RWPE2 (cell line): ENCODE results near the gene ARHGAP30.

Experiments used
- ATAC-seq: fragments of 200-7000 bp; cut with Tn5 transposase; 3 replicates; pipeline ENCODE4 v1.9.1; 2021; ENCODE audit warnings: low read depth
- DNase-seq: peaks from one replicate; pipeline ENCODE4 v3.0.0-alpha.2; 2020; ENCODE audit warnings: low spot score
- H3K27ac ChIP-seq: fragments of 450-650 bp; 2 replicates; pipeline ENCODE4 v1.5.1; 2017; ENCODE audit warnings: mild to moderate bottlenecking; ENCODE audit not compliant: poor library complexity, severe bottlenecking
- H3K27me3 ChIP-seq: fragments of 250-450 bp; sonication (Bioruptor Pico); 2 replicates; pipeline ENCODE4 v1.5.1; 2021; ENCODE audit warnings: mild to moderate bottlenecking, moderate library complexity; ENCODE audit not compliant: insufficient read depth, poor library complexity, severe bottlenecking
- H3K36me3 ChIP-seq: fragments of 250-450 bp; sonication (Bioruptor Pico); 2 replicates; pipeline ENCODE4 v1.5.1; 2020; ENCODE audit warnings: low read depth, mild to moderate bottlenecking, moderate library complexity
- H3K4me1 ChIP-seq: fragments of 250-450 bp; sonication (Bioruptor Pico); 2 replicates; pipeline ENCODE4 v1.5.1; 2021; ENCODE audit warnings: mild to moderate bottlenecking, moderate library complexity; ENCODE audit not compliant: insufficient read depth, poor library complexity, severe bottlenecking
- H3K4me3 ChIP-seq: fragments of 250-450 bp; sonication (Bioruptor Pico); 2 replicates; pipeline ENCODE4 v1.5.1; 2021; ENCODE audit warnings: mild to moderate bottlenecking, moderate library complexity; ENCODE audit not compliant: severe bottlenecking
- H3K9me3 ChIP-seq: fragments of 250-450 bp; sonication (Bioruptor Pico); 2 replicates; pipeline ENCODE4 v1.5.1; 2021; ENCODE audit warnings: mild to moderate bottlenecking, moderate library complexity; ENCODE audit not compliant: severe bottlenecking
- TF ChIP-seq, protein P1 (sequence below): fragments of 450-650 bp; IDR thresholded peaks from one replicate; pipeline ENCODE4 v1.5.1; 2017; ENCODE audit warnings: mild to moderate bottlenecking, moderate library complexity; ENCODE audit not compliant: poor library complexity, severe bottlenecking

ARHGAP30 gene

DNA sequence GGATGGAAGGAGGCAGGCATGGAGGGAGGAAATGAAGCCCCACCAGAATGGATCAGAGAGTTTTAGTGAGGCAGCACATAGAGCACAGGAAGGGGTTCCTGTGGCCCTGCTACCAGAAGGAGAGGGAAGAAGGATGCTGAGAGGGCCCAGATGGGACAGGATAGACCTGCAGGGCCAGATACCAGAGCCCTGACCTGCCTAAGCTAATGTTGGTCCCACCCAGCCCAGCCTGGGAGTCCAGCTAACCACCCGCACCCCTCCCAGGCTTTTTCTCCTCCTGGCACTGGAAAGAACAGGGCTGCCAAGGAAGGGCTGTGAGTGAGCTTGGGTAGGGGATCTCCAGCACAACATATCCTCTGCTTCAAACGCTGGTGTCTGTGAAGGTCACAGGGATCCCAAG is 12.8 kb upstream of the ARHGAP30 start:
- TF ChIP-seq, protein P1, sequence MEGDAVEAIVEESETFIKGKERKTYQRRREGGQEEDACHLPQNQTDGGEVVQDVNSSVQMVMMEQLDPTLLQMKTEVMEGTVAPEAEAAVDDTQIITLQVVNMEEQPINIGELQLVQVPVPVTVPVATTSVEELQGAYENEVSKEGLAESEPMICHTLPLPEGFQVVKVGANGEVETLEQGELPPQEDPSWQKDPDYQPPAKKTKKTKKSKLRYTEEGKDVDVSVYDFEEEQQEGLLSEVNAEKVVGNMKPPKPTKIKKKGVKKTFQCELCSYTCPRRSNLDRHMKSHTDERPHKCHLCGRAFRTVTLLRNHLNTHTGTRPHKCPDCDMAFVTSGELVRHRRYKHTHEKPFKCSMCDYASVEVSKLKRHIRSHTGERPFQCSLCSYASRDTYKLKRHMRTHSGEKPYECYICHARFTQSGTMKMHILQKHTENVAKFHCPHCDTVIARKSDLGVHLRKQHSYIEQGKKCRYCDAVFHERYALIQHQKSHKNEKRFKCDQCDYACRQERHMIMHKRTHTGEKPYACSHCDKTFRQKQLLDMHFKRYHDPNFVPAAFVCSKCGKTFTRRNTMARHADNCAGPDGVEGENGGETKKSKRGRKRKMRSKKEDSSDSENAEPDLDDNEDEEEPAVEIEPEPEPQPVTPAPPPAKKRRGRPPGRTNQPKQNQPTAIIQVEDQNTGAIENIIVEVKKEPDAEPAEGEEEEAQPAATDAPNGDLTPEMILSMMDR = no peak
- no peaks in the 10 kb centered on the region for H3K27me3 ChIP-seq
- H3K4me1 ChIP-seq = peaks cover 37% of the 10 kb centered on the region
- DNase-seq = no peak
- no peaks in the 10 kb centered on the region for H3K36me3 ChIP-seq
- H3K9me3 ChIP-seq = no peaks in the 10 kb centered on the region
- H3K4me3 ChIP-seq = no peak overlapping the region
- peak overlapping the region; percentile 69 for H3K27ac ChIP-seq
- ATAC-seq = no peak

DNA sequence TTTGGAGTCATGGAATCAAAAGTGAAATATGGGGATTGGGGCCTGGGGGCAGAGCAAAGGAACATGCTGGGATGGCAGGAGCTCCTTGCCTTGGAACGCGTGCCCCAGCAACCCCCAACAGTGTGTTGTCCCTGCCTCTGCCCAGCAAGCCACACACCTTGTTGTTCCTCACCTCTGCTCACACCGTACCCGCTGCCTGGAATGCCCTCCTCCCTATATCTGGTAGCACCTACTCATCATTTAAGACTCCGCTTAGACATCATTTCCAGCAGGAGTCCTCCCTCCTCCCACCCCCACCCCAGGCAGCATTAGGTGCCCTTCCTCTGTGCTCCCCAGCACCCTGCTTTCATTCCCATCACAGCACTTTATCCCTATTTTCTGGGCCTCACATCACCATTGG is 11.8 kb upstream of the ARHGAP30 start:
- DNase-seq (no peak), ATAC-seq (no peak)
- H3K27ac ChIP-seq = peak overlapping the region; percentile 20
- H3K27me3 ChIP-seq = no peaks in the 10 kb centered on the region
- H3K4me3 ChIP-seq = no peak overlapping the region
- no peaks in the 10 kb centered on the region for H3K9me3 ChIP-seq
- peaks cover 38% of the 10 kb centered on the region for H3K4me1 ChIP-seq
- TF ChIP-seq, protein P1 = no peak
- H3K36me3 ChIP-seq = no peaks in the 10 kb centered on the region

DNA sequence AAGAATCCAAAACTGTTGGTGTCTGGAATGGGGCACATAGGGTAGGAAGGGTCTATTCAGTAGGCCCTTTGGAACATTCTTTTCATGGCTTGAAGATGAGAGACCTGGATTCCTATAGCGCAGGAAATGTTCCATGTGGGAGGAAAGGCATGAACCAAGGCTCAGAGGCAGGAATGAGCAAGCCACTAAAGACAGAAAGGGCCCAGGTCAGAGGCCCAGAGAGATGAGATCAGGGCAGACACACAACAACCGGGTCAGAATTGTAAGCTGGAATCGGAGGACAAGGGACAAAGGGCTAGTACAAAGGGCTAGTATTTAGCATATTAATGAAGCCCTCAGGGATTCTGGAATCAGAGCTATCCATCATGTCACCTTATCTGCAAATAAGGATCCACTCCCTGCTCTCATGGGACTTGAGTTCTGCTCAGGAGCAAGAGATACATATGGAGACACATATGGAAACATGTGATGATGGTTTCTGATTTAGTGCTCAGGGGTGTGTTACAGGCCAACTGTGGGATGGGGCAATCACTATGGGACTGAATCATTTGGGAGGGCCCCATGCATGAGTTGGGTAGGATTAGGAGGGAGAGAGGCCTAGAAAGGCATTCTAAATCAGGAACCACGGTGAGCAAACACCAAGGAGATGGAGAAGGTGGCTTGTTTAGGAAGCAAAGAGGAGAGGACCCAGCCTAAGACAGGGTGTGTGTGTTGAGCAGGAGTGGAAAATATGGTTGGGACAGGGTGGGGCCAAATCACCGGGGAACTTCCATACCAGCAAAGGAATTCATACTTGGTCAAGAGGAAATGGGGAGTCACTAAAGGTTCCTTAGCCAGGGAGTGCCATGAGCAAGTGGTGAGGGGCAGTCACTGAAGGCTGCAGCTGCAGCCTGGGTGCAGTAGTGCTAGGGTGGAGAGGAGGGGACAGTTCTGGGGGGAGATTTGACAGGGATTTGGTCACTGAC is 11.0 kb upstream of the ARHGAP30 start:
- Histone ChIP-seq H3K4me3 (no peak overlapping the region), H3K9me3 (no peaks in the 10 kb centered on the region), H3K36me3 (no peaks in the 10 kb centered on the region), H3K27ac (peak overlapping the region; percentile 20), H3K4me1 (peaks cover 38% of the 10 kb centered on the region), H3K27me3 (no peaks in the 10 kb centered on the region)
- no peak for DNase-seq
- TF ChIP-seq, protein P1 = no peak
- no peak for ATAC-seq

DNA sequence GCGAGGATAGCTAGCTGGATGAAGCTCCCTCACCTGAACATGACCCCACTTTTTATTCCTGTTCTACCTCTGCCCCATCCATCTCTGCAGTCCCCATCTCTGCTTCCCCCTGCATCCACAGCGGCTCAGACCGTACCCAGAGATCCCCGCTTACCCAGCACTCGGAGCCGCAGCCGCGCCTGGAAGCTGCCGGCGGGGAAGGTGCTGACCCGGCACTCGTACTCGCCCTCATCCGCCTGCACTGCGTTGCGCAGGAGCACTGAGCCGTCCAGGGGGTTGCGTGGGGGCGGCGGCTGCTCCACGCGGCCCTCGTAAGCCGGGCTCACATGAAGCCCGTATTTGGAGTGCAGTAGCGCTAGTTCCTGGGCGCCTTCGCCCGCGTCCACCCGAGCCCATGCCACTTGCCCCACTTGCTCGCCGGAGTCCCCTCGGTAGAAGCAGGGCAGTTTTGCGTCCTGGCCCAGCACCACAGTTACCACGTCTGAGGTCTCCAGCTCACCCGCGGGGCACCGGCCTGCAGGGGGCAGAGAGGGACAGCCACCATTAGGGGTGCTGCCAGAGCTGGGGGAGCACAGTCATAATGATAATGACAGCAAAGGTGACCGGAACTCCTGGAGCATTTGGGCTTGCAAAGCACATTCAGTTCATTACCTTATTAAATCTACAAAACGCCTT is 9.9 kb upstream of the ARHGAP30 start:
- Histone ChIP-seq H3K27me3 (no peaks in the 10 kb centered on the region), H3K36me3 (no peaks in the 10 kb centered on the region), H3K4me1 (peaks cover 44% of the 10 kb centered on the region), H3K27ac (no peak overlapping the region), H3K4me3 (no peak overlapping the region), H3K9me3 (no peaks in the 10 kb centered on the region)
- ATAC-seq (no peak), DNase-seq (no peak)
- TF ChIP-seq, protein P1 = no peak
